Measurements from ENCODE around the gene CRELD1. TPM values are rescaled to one million over a fixed set of nuclear protein-coding genes. Genes with fewer than 3 reads are reported as not detected.
A peak's percentile ranks its signal among the peaks of the same experiment; 100 is the strongest.

The CRELD1 gene
- total and polyA plus RNA-seq, 9 of the 15 experiments (the other 6 are each of a cell fraction or from before 2014, with no cell fraction given) = 3.3 to 25.8 (median 16.5) TPM

DNA sequence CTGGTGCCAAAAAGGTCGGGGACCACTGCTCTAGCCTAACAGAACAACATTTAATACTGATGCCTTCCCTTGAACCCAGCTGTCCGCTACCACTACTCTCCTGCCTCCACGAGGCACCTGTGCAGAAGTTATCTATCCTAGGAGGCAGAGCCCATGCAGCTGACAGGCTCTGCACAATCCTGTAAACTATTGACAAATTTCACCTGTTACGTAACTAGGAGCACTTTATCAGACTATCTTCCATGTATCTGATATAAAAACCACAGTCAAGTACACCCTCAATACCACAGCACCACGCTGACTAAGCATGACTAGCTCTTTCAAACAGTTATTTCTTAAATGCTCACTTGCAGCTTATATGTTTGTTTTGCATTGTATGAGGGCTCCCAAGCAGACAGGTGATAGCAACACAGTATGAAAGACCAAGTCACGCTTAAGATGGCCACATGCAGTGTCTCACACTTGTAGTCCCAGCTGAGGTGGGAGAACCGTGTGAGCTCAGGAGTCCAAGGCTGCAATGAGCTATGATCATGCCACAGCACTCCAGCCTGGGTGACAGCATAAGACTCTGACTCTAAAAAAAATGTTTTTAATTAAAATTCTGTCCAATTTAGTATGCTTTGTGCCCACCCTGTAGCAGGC, 21.2 kb upstream of the CRELD1 start (continued):
- TF ChIP-seq ZNF318 (IDR thresholded peaks at IDR 0.05; ENCODE audit: borderline replicate concordance in 1 of 2, low read depth in 1 of 2) = peak in 1 of 2 experiments; percentile 26; a peak in 1 of 4 replicates
- peak; percentile 15; the same call in 1 of the 2 replicates for TF ChIP-seq VEZF1 (CRISPR knock-in tag; IDR thresholded peaks at IDR 0.05)
- peak; percentile 61 for TF ChIP-seq SMARCC2 (IDR thresholded peaks at IDR 0.05; ENCODE audit: low read depth)
- peak; percentile 21; the same call in 1 of the 2 replicates for TF ChIP-seq CBFA2T3 (IDR thresholded peaks at IDR 0.05)
- TF ChIP-seq, protein P1, sequence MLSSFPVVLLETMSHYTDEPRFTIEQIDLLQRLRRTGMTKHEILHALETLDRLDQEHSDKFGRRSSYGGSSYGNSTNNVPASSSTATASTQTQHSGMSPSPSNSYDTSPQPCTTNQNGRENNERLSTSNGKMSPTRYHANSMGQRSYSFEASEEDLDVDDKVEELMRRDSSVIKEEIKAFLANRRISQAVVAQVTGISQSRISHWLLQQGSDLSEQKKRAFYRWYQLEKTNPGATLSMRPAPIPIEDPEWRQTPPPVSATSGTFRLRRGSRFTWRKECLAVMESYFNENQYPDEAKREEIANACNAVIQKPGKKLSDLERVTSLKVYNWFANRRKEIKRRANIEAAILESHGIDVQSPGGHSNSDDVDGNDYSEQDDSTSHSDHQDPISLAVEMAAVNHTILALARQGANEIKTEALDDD (IDR thresholded peaks at IDR 0.05) = peak; percentile 68
- TF ChIP-seq, protein P2, sequence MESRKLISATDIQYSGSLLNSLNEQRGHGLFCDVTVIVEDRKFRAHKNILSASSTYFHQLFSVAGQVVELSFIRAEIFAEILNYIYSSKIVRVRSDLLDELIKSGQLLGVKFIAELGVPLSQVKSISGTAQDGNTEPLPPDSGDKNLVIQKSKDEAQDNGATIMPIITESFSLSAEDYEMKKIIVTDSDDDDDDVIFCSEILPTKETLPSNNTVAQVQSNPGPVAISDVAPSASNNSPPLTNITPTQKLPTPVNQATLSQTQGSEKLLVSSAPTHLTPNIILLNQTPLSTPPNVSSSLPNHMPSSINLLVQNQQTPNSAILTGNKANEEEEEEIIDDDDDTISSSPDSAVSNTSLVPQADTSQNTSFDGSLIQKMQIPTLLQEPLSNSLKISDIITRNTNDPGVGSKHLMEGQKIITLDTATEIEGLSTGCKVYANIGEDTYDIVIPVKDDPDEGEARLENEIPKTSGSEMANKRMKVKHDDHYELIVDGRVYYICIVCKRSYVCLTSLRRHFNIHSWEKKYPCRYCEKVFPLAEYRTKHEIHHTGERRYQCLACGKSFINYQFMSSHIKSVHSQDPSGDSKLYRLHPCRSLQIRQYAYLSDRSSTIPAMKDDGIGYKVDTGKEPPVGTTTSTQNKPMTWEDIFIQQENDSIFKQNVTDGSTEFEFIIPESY (CRISPR knock-in tag; IDR thresholded peaks at IDR 0.05) = peak; percentile 81
- TF ChIP-seq HDAC2 (IDR thresholded peaks at IDR 0.05) = peak; percentile 25; the same call in 1 of the 2 replicates
- TF ChIP-seq COPS2 (conservative IDR thresholded peaks at IDR 0.05) = no peak
- TF ChIP-seq L3MBTL2 (IDR thresholded peaks at IDR 0.05) = peak; percentile 56; the same call in 1 of the 2 replicates
- TF ChIP-seq NFE2 (IDR thresholded peaks at IDR 0.05; ENCODE audit: low read depth) = peak; percentile 97
- TF ChIP-seq, protein P3, sequence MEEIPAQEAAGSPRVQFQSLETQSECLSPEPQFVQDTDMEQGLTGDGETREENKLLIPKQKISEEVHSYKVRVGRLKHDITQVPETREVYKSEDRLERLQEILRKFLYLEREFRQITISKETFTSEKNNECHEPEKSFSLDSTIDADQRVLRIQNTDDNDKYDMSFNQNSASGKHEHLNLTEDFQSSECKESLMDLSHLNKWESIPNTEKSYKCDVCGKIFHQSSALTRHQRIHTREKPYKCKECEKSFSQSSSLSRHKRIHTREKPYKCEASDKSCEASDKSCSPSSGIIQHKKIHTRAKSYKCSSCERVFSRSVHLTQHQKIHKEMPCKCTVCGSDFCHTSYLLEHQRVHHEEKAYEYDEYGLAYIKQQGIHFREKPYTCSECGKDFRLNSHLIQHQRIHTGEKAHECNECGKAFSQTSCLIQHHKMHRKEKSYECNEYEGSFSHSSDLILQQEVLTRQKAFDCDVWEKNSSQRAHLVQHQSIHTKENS (CRISPR knock-in tag; IDR thresholded peaks at IDR 0.05) = no peak
